ENCODE measurements around the gene PRIMA1.

GRCh38 chr14:93821051-93821450 lies 32.8 kb upstream of the PRIMA1 start:
- TF ChIP-seq CTCF (IDR thresholded peaks at IDR 0.05) (no peak), SIN3A (IDR thresholded peaks at IDR 0.05; ENCODE audit: borderline replicate concordance, insufficient read depth, low read depth, low read length) (no peak), REST (IDR thresholded peaks at IDR 0.05; ENCODE audit: insufficient read depth in 1 of 2, low read depth in 2 of 2, low read length in 1 of 2) (no peak), POLR2AphosphoS5 (IDR thresholded peaks at IDR 0.05; ENCODE audit: low read depth, low read length) (no peak), TCF7L2 (IDR thresholded peaks at IDR 0.05; ENCODE audit: low read depth, low read length) (no peak)

Data from Panc1 (cell line).